Caco-2 (cell line): Measurements from ENCODE around the gene SORT1. TPM values are rescaled to one million over a fixed set of nuclear protein-coding genes. Genes with fewer than 3 reads are reported as not detected.

Experiments used
- BruUV-seq: library from RNA; stranded (reverse); fragments of 400-500 nt; replicated peaks from 2 replicates; lab custom pipeline; 2021; lab: Mats Ljungman, UMichigan
- CTCF ChIA-PET: fragments of 300-600 bp; sonication (Branson Sonifier 250); formaldehyde crosslinking; loops from one replicate; lab custom pipeline; 2022; ENCODE audit warnings: antibody characterized with exemption; lab: Charles Lee
- POLR2A ChIA-PET: fragments of 300-600 bp; sonication (Branson Sonifier 250); formaldehyde crosslinking; loops from one replicate; lab custom pipeline; 2022; ENCODE audit warnings: antibody characterized with exemption; lab: Charles Lee
- DNase-seq, 2 experiments: peaks; one replicate each; pipeline versions ENCODE4 v3.0.0 to v3.0.0-alpha.2; 2020 to 2022
- H3K27me3 ChIP-seq: replicated peaks from 2 replicates; pipeline ENCODE4 v1.6.0; 2011; ENCODE audit warnings: low read length; ENCODE audit not compliant: control insufficient read depth, insufficient read depth
- H3K36me3 ChIP-seq: 2 replicates; pipeline ENCODE4 v1.5.1; 2011; ENCODE audit warnings: low read length; ENCODE audit not compliant: control insufficient read depth, insufficient read depth
- H3K4me1 ChIP-seq: fragments of 250-450 bp; sonication (Bioruptor Pico); 2 replicates; pipeline ENCODE4 v1.5.1; 2020; ENCODE audit warnings: mild to moderate bottlenecking
- H3K4me3 ChIP-seq: 2 replicates; pipeline ENCODE4 v1.5.1; 2011; ENCODE audit warnings: low read depth, mild to moderate bottlenecking, control low read depth, low read length
- H3K9me3 ChIP-seq: fragments of 250-450 bp; sonication (Bioruptor Pico); 2 replicates; pipeline ENCODE4 v1.5.1; 2020; ENCODE audit warnings: mild to moderate bottlenecking, moderate library complexity
- H3K27ac Mint-ChIP-seq: one replicate; pipeline ENCODE4 v1.8.0; 2022; ENCODE audit warnings: mixed read lengths; ENCODE audit not compliant: unreplicated experiment
- H3K27me3 Mint-ChIP-seq: one replicate; pipeline ENCODE4 v1.8.0; 2022; ENCODE audit warnings: mixed read lengths; ENCODE audit not compliant: insufficient read depth, unreplicated experiment
- H3K36me3 Mint-ChIP-seq: one replicate; pipeline ENCODE4 v1.8.0; 2022; ENCODE audit warnings: mild to moderate bottlenecking, mixed read lengths; ENCODE audit not compliant: insufficient read depth, unreplicated experiment
- H3K4me1 Mint-ChIP-seq: one replicate; pipeline ENCODE4 v1.8.0; 2022; ENCODE audit warnings: low read depth, mixed read lengths; ENCODE audit not compliant: unreplicated experiment
- H3K4me3 Mint-ChIP-seq: one replicate; pipeline ENCODE4 v1.8.0; 2022; ENCODE audit warnings: mild to moderate bottlenecking, moderate library complexity, mixed read lengths; ENCODE audit not compliant: unreplicated experiment
- H3K9me3 Mint-ChIP-seq: one replicate; pipeline ENCODE4 v1.8.0; 2022; ENCODE audit warnings: mixed read lengths; ENCODE audit not compliant: unreplicated experiment
- CTCF ChIP-seq, 2 experiments: fragments of 200-600 bp in 1 of 2; IDR thresholded peaks; 1 replicate in 1 of 2; 2 replicates in 1 of 2; pipeline versions ENCODE4 v1.5.1 to v1.8.0; 2011 to 2022; ENCODE audit warnings: antibody characterized with exemption in 1 of 2, control low read depth in 1 of 2, inconsistent platforms in 1 of 2, low read depth in 1 of 2, low read length in 1 of 2, mild to moderate bottlenecking in 1 of 2, moderate library complexity in 1 of 2; ENCODE audit not compliant: insufficient read depth in 1 of 2, severe bottlenecking in 1 of 2, unreplicated experiment in 1 of 2
- intact Hi-C: fragments of 100-400 bp; cut with micrococcal nuclease; formaldehyde crosslinking; loops from one replicate; pipeline ENCODE4 v1.10.0; 2022; ENCODE audit not compliant: unreplicated experiment
- total RNA-seq: library from RNA; stranded (reverse); gene quantifications from 2 replicates; pipeline ENCODE4 v1.2.3, GENCODE V29; 2022

Gene SORT1
- total RNA-seq, 1 experiment from 2014 or later, result 67.1 TPM

DNA sequence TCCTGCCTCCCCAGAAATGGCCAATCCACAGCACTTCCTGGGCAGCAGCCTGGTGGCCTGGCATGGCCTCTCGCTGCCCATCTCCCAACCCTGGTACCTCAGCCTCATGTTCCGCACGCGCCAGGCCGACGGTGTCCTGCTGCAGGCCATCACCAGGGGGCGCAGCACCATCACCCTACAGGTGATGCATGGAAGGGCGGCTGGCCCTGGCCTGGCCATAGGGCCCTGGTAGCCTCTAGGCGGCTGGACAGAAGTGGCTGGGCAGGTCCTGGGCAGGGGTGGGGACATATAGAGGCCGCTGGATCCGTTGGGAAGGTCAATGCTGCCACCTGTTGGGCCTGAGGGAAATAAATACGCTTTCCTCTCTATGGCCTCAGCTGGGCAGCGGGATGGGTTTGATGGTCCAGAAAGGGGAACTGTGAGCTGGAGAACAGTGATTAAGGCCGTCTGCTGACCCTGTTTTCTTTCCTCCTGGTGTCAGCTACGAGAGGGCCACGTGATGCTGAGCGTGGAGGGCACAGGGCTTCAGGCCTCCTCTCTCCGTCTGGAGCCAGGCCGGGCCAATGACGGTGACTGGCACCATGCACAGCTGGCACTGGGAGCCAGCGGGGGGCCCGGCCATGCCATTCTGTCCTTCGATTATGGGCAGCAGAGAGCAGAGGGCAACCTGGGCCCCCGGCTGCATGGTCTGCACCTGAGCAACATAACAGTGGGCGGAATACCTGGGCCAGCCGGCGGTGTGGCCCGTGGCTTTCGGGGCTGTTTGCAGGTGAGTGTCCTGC is 133.9 kb downstream of the SORT1 start:
- H3K27me3 Mint-ChIP-seq, result no peaks in the 10 kb centered on the region
- ChIA-PET CTCF (interaction anchor here (0.6 to 0.8 kb wide), 3 partner anchors 14 to 220 kb away, joined by 3 to 15 read pairs (median 3); partner anchors contain the start of genes ATXN7L2, CELSR2 and SORT1), POLR2A (interaction anchor here (0.6 kb wide), 1 partner anchor 19 kb away, joined by 5 read pairs; no protein-coding TSS in a partner anchor)
- DNase-seq, result peak; percentile 92 to 94
- no peaks in the 10 kb centered on the region for H3K36me3 Mint-ChIP-seq
- H3K36me3 ChIP-seq, result no peaks in the 10 kb centered on the region
- peak; percentile 96 to 97 for TF ChIP-seq CTCF (IDR thresholded peaks at IDR 0.05; ENCODE audit: insufficient read depth in 1 of 2, low read depth in 1 of 2, low read length in 1 of 2, severe bottlenecking in 1 of 2, unreplicated experiment in 1 of 2)
- no peaks in the 10 kb centered on the region for H3K9me3 ChIP-seq
- H3K4me1 Mint-ChIP-seq, result no peaks in the 10 kb centered on the region
- H3K4me3 Mint-ChIP-seq, result no peak overlapping the region
- no peak overlapping the region for H3K27ac Mint-ChIP-seq
- no peak overlapping the region for H3K4me3 ChIP-seq
- H3K9me3 Mint-ChIP-seq, result no peaks in the 10 kb centered on the region
- H3K4me1 ChIP-seq, result no peaks in the 10 kb centered on the region
- BruUV-seq, result no TSS peak
- H3K27me3 ChIP-seq, result no peaks in the 10 kb centered on the region
- intact Hi-C loops, result loop anchor here (1.0 to 10.0 kb wide), 5 partner anchors 12 to 269 kb away; partner anchors contain the start of gene TMEM167B

DNA sequence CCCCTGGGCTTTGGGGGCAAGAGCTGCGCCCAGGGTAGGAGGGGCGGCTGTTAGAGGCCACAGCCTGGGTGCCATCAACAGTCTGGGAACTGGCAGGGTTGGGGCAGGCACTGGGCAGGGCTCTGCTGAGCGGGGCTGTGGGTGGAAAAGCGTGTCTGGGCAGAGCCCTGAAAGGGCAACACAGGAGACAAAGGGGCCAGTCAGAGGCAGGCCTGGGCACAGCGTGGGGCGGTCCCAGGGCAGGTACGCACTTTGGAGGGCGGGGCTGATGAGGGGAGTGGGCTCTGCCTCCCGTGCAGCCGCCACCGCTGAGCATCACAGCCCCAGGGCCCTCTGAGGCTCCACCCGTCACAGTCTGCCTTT is 134.5 kb downstream of the SORT1 start:
- POLR2A ChIA-PET, result no interaction called here
- CTCF ChIA-PET, result interaction anchor here (0.6 kb wide), 1 partner anchor 220 kb away, joined by 3 read pairs; the partner anchor contains the start of gene ATXN7L2
- Mint-ChIP-seq H3K27ac (no peak overlapping the region), H3K4me3 (no peak overlapping the region), H3K4me1 (no peaks in the 10 kb centered on the region), H3K36me3 (no peaks in the 10 kb centered on the region), H3K9me3 (no peaks in the 10 kb centered on the region), H3K27me3 (no peaks in the 10 kb centered on the region)
- intact Hi-C loops, result loop anchor here (1.0 to 10.0 kb wide), 5 partner anchors 12 to 269 kb away; partner anchors contain the start of gene TMEM167B
- Histone ChIP-seq H3K27me3 (no peaks in the 10 kb centered on the region), H3K36me3 (no peaks in the 10 kb centered on the region), H3K9me3 (no peaks in the 10 kb centered on the region), H3K4me3 (no peak overlapping the region), H3K4me1 (no peaks in the 10 kb centered on the region)
- no peak for DNase-seq
- no TSS peak for BruUV-seq
- TF ChIP-seq CTCF (IDR thresholded peaks at IDR 0.05; ENCODE audit: insufficient read depth in 1 of 2, low read depth in 1 of 2, low read length in 1 of 2, severe bottlenecking in 1 of 2, unreplicated experiment in 1 of 2), result no peak

DNA sequence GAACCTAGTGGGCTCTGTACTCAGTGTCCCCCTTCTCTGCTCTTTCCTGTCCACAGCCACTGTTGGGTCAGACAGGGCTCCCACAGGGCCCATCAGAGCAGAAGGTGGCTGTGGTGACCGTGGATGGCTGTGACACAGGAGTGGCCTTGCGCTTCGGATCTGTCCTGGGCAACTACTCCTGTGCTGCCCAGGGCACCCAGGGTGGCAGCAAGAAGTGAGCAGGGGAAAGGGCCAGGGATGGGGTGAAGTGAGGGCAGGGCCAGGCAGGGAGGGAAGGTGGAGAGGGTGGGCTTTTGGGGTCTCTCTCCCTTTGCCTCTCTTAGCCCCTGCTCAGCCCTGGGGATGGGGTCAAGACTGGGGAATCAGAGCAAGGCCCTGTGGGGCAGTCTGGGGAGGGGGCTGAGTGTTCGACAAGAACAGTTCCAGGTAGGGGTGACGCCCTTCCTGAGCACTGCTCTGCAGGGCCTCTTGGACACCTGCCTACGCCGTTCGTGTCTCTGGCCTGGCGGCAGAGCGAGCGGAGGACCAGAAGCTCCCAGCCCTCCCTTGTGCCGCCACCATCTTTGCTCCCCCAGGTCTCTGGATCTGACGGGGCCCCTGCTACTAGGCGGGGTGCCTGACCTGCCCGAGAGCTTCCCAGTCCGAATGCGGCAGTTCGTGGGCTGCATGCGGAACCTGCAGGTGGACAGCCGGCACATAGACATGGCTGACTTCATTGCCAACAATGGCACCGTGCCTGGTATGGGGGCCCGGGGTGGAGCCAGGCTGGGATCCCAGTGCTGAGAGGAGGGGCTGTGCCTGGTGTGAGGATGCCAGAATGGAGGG is 135.3 kb downstream of the SORT1 start:
- no TSS peak for BruUV-seq
- Histone ChIP-seq H3K4me3 (no peak overlapping the region), H3K4me1 (no peaks in the 10 kb centered on the region), H3K9me3 (no peaks in the 10 kb centered on the region), H3K27me3 (no peaks in the 10 kb centered on the region), H3K36me3 (no peaks in the 10 kb centered on the region)
- TF ChIP-seq CTCF (IDR thresholded peaks at IDR 0.05; ENCODE audit: insufficient read depth in 1 of 2, low read depth in 1 of 2, low read length in 1 of 2, severe bottlenecking in 1 of 2, unreplicated experiment in 1 of 2), result no peak
- no peaks in the 10 kb centered on the region for H3K4me1 Mint-ChIP-seq
- DNase-seq, result no peak
- no peaks in the 10 kb centered on the region for H3K27me3 Mint-ChIP-seq
- POLR2A ChIA-PET, result no interaction called here
- no peaks in the 10 kb centered on the region for H3K9me3 Mint-ChIP-seq
- intact Hi-C loops, result loop anchor here (1.0 to 10.0 kb wide), 5 partner anchors 13 to 270 kb away; partner anchors contain the start of gene TMEM167B
- H3K4me3 Mint-ChIP-seq, result no peak overlapping the region
- H3K36me3 Mint-ChIP-seq, result no peaks in the 10 kb centered on the region
- H3K27ac Mint-ChIP-seq, result no peak overlapping the region
- CTCF ChIA-PET, result no interaction called here
